ENCODE measurements around the gene UMODL1. TPM values are rescaled to one million over a fixed set of nuclear protein-coding genes. Genes with fewer than 3 reads are reported as not detected.

Gene UMODL1
- total and polyA plus RNA-seq, 10 donors, result 0.02 to 0.85 (median 0.09) TPM; not detected in 3

DNA sequence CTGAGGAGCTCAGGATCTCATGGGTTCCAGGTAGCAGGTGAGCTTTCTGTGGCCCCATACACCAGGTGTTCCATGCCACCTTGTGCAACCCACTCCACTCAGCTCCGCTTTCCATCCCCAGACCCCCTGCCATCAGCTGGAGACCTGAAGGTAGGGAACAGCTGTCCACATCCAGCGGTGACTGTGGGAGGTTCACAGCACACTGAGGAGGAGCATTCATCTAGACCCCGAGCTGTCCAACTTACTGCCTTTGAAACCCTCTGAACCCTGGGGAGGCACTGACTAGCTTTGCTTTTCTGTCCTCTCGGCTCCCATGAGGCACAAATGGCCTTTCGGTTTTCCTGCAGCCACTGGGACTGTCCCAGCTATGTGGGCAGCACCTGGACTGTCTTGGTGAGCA is 119.9 kb downstream of the UMODL1 start:
- WGBS, 5 donors, result 89 to 95% (median 94%) methylated on average over 4 to 5 of the region's 5 CpGs
- no peaks in the 10 kb centered on the region for H3K9me3 ChIP-seq
- intact Hi-C loops (cut with DNase I; ENCODE audit: low total_unique reads), result no loop called here
- TF ChIP-seq CTCF (IDR thresholded peaks at IDR 0.05 in 8 of 11, conservative IDR thresholded peaks at IDR 0.05 in 3 of 11) (no peak), POLR2AphosphoS5 (IDR thresholded peaks at IDR 0.05) (no peak), POLR2A (IDR thresholded peaks at IDR 0.05) (no peak)
- H3K4me1 ChIP-seq, result peaks cover 7 to 99% (median 62%) of the 10 kb centered on the region in 6 donors
- no peak for DNase-seq
- H3K36me3 ChIP-seq, result no peaks in the 10 kb centered on the region
- no peak overlapping the region for H3K27ac ChIP-seq
- H3K4me3 ChIP-seq, result no peak overlapping the region
- peaks cover 0 to 19% (median 0%) of the 10 kb centered on the region in 7 donors for H3K27me3 ChIP-seq (replicated peaks in 1 of 7)

- Histone ChIP-seq H3K4me1 (peaks cover 7 to 92% (median 54%) of the 10 kb centered on the region in 6 donors), H3K27ac (no peak overlapping the region), H3K27me3 (replicated peaks in 1 of 7) (peaks cover 0 to 19% (median 0%) of the 10 kb centered on the region in 7 donors), H3K36me3 (no peaks in the 10 kb centered on the region), H3K9me3 (no peaks in the 10 kb centered on the region), H3K4me3 (no peak overlapping the region)
- intact Hi-C loops (cut with DNase I; ENCODE audit: low total_unique reads), result no loop called here
- whole genome bisulfite sequencing, 5 donors, result 59 to 75% (median 65%) methylated on average over 21 of the region's 21 CpGs
- no peak for DNase-seq
- TF ChIP-seq POLR2AphosphoS5 (IDR thresholded peaks at IDR 0.05), result no peak
- TF ChIP-seq POLR2A (IDR thresholded peaks at IDR 0.05), result no peak
Observed at GRCh38 chr21:42191696-42192595, 120.8 kb downstream of the UMODL1 start.

Other genes starting within 250 kb of the UMODL1 start
- gene PRDM15, start 192.0 kb upstream of the UMODL1 start, total RNA-seq, result 10 to 100 TPM in 6 of 7 donors, 1 to 10 TPM in 1; 8.4 to 18.0 (median 12.2) TPM
- gene PRDM15, start 192.0 kb upstream of the UMODL1 start, polyA plus RNA-seq, result 1 to 10 TPM; 4.4 to 6.5 (median 6.0) TPM
- gene C2CD2, start 117.3 kb upstream of the UMODL1 start, total RNA-seq, result 100 to 1,000 TPM in 4 of 7 donors, 10 to 100 TPM in 3; 74.0 to 163 (median 105) TPM
- gene C2CD2, start 117.3 kb upstream of the UMODL1 start, polyA plus RNA-seq, result 10 to 100 TPM; 12.9 to 30.3 (median 18.0) TPM
- gene ZBTB21, start 61.0 kb upstream of the UMODL1 start, total RNA-seq, result 10 to 100 TPM; 10.6 to 21.7 (median 16.2) TPM
- 1 to 10 TPM; 1.9 to 3.0 (median 1.9) TPM for gene ZBTB21, start 61.0 kb upstream of the UMODL1 start, polyA plus RNA-seq
- gene ABCG1, start 147.8 kb downstream of the UMODL1 start, total RNA-seq, result 100 to 1,000 TPM in 5 of 7 donors, 10 to 100 TPM in 2; 76.7 to 143 (median 103) TPM
- 10 to 100 TPM; 14.6 to 17.0 (median 15.6) TPM for gene ABCG1, start 147.8 kb downstream of the UMODL1 start, polyA plus RNA-seq
- gene TFF3, start 244.1 kb downstream of the UMODL1 start, total RNA-seq, result 100 to 1,000 TPM in 2 of 7 donors, 10 to 100 TPM in 5; 38.1 to 123 (median 72.9) TPM
- gene TFF3, start 244.1 kb downstream of the UMODL1 start, polyA plus RNA-seq, result 10 to 100 TPM; 28.9 to 77.8 (median 48.3) TPM